T-helper 17 cell (primary cell): Measurements from ENCODE around the gene B4GALT3. TPM values are rescaled to one million over a fixed set of nuclear protein-coding genes. Genes with fewer than 3 reads are reported as not detected.

Source experiments
- ATAC-seq: fragments of 150-1000 bp; cut with Tn5 transposase; 2 replicates; pipeline ENCODE4 v1.10.0; 2021; ENCODE audit warnings: mild to moderate bottlenecking, moderate library complexity
- DNase-seq, 3 donors: peaks; one replicate each; pipeline versions ENCODE4 v3.0.0 to v3.0.0-alpha.2; 2020 to 2021
- H3K9me3 ChIP-seq: one replicate; pipeline ENCODE4 v1.7.0; 2013; ENCODE audit warnings: low read length, mild to moderate bottlenecking; ENCODE audit not compliant: control insufficient read depth, poor library complexity, severe bottlenecking
- H3K27ac Mint-ChIP-seq: one replicate; pipeline ENCODE4 v1.8.0; 2022; ENCODE audit warnings: mild to moderate bottlenecking, moderate library complexity, mixed read lengths
- H3K27me3 Mint-ChIP-seq: one replicate; pipeline ENCODE4 v1.8.0; 2022; ENCODE audit warnings: mixed read lengths
- H3K36me3 Mint-ChIP-seq: one replicate; pipeline ENCODE4 v1.8.0; 2022; ENCODE audit warnings: low read depth, mixed read lengths
- H3K4me1 Mint-ChIP-seq: one replicate; pipeline ENCODE4 v1.8.0; 2022; ENCODE audit warnings: mild to moderate bottlenecking, mixed read lengths
- H3K4me3 Mint-ChIP-seq: one replicate; pipeline ENCODE4 v1.8.0; 2022; ENCODE audit warnings: mild to moderate bottlenecking, moderate library complexity, mixed read lengths
- total RNA-seq, 4 donors: library from RNA in 2 of 4; stranded (reverse) in 2 of 4; gene quantifications; one replicate each; pipeline ENCODE4 v1.2.3 and lab custom pipeline; 2022 to 2026

Gene B4GALT3
- total RNA-seq, 2 donors from 2014 or later = 43.7 to 49.2 TPM

- H3K4me1 Mint-ChIP-seq = peaks cover 33% of the 10 kb centered on the region
- H3K36me3 Mint-ChIP-seq = peaks cover 3% of the 10 kb centered on the region
- no peak within 1 kb of the TSS for H3K4me3 Mint-ChIP-seq
These were observed 44.7 kb downstream of the B4GALT3 start, which contains the start of gene DEDD for GRCh38 chr1:161132410-161133219. DEDD (minus strand) TSS chr1:161132667; CDS start chr1:161124462, 8,205 bp downstream.

GRCh38 chr1:161131523-161132409 is 45.5 kb downstream of the B4GALT3 start:
- H3K9me3 ChIP-seq = no peaks in the 10 kb centered on the region
- DNase-seq (no peak), ATAC-seq (no peak)
- H3K4me3 Mint-ChIP-seq = no peak overlapping the region
- H3K27me3 Mint-ChIP-seq = no peaks in the 10 kb centered on the region
- peaks cover 3% of the 10 kb centered on the region for H3K36me3 Mint-ChIP-seq
- H3K4me1 Mint-ChIP-seq = peaks cover 38% of the 10 kb centered on the region
- H3K27ac Mint-ChIP-seq = no peak overlapping the region

More at GRCh38 chr1:161132410-161133219, 44.7 kb downstream of the B4GALT3 start, which contains the start of gene DEDD:
- H3K27me3 Mint-ChIP-seq = no peaks in the 10 kb centered on the region
- no peaks in the 10 kb centered on the region for H3K9me3 ChIP-seq
- peak; percentile 81 to 89 (median 86) for DNase-seq
- peak; percentile 97 for ATAC-seq
- H3K27ac Mint-ChIP-seq = no peak within 1 kb of the TSS

DNA sequence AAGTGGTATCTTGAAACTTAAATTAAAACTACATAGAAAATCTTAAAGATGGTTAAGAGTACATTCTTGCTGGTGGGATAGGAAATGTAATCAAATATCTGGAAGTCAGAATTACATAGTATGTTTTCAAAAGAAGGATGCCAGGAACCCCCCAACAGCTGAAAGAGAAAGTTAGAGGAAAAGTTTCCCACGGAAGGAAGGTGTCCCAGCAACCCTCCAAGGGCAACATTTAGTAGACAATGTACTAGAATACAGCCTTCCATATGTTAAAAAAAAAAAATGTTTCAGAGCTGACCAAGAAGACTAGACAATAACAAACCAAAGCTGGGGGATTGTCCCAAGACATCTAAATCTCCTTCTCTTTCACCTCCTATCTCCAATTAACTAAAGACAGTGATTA is 47.0 kb downstream of the B4GALT3 start:
- no peaks in the 10 kb centered on the region for H3K9me3 ChIP-seq
- Mint-ChIP-seq H3K36me3 (peaks cover 10% of the 10 kb centered on the region), H3K4me3 (peak overlapping the region; percentile 21), H3K27ac (no peak overlapping the region), H3K4me1 (peaks cover 50% of the 10 kb centered on the region), H3K27me3 (no peaks in the 10 kb centered on the region)
- DNase-seq = no peak
- ATAC-seq = no peak

- Mint-ChIP-seq H3K4me3 (peak overlapping the region; percentile 15), H3K36me3 (peaks cover 10% of the 10 kb centered on the region), H3K27me3 (no peaks in the 10 kb centered on the region), H3K4me1 (peaks cover 49% of the 10 kb centered on the region), H3K27ac (no peak overlapping the region)
- DNase-seq (no peak), ATAC-seq (no peak)
- H3K9me3 ChIP-seq = no peaks in the 10 kb centered on the region
These were observed 48.5 kb downstream of the B4GALT3 start for GRCh38 chr1:161128591-161129420.

GRCh38 chr1:161127649-161128048 is 49.7 kb downstream of the B4GALT3 start:
- Mint-ChIP-seq H3K4me3 (no peak overlapping the region), H3K4me1 (peaks cover 49% of the 10 kb centered on the region), H3K27me3 (no peaks in the 10 kb centered on the region), H3K27ac (peak overlapping the region; percentile 77), H3K36me3 (peaks cover 10% of the 10 kb centered on the region)
- ATAC-seq (no peak), DNase-seq (no peak)
- no peaks in the 10 kb centered on the region for H3K9me3 ChIP-seq

- peaks cover 8% of the 10 kb centered on the region for H3K36me3 Mint-ChIP-seq
- H3K27ac Mint-ChIP-seq = no peak overlapping the region
- no peaks in the 10 kb centered on the region for H3K9me3 ChIP-seq
- no peak overlapping the region for H3K4me3 Mint-ChIP-seq
- DNase-seq = no peak
- ATAC-seq = no peak
- H3K27me3 Mint-ChIP-seq = no peaks in the 10 kb centered on the region
- H3K4me1 Mint-ChIP-seq = peaks cover 41% of the 10 kb centered on the region
These were observed 54.3 kb downstream of the B4GALT3 start for GRCh38 chr1:161122967-161123366.

DNA sequence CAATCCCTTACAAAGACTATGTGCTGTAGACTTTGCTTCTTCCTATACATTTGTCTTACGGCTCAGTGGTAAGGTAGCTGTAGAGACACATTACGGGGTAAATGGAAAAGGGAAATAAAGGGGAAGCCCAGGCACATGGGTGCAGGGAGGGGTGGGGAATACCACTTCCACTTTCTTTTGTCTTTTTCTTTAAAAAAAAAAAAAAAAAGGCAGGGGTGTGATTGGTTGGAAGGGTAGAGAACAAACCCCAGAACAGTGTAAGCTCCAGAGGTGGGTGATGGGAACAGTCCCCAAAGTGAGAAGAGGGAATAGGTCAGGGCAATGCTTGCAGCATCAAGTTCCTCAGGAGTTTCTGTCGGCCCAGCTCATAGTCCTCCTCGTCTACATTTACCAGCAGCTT is 55.5 kb downstream of the B4GALT3 start:
- DNase-seq = no peak
- peaks cover 37% of the 10 kb centered on the region for H3K4me1 Mint-ChIP-seq
- H3K27ac Mint-ChIP-seq = no peak overlapping the region

More for the DNA sequence above, 55.5 kb downstream of the B4GALT3 start:
- no peaks in the 10 kb centered on the region for H3K27me3 Mint-ChIP-seq
- no peak for ATAC-seq
- H3K9me3 ChIP-seq = no peaks in the 10 kb centered on the region
- no peak overlapping the region for H3K4me3 Mint-ChIP-seq
- H3K36me3 Mint-ChIP-seq = peaks cover 8% of the 10 kb centered on the region

Other genes starting within 250 kb of the B4GALT3 start
- not detected for gene ITLN2, start 222.7 kb downstream of the B4GALT3 start, total RNA-seq
- gene F11R, start 156.4 kb downstream of the B4GALT3 start, total RNA-seq = 10 to 100 TPM; 13.5 to 23.6 TPM
- gene TSTD1, start 138.5 kb downstream of the B4GALT3 start, total RNA-seq = 10 to 100 TPM; 45.5 to 45.7 TPM
- 10 to 100 TPM; 80.6 to 85.4 TPM for gene USF1, start 131.5 kb downstream of the B4GALT3 start, total RNA-seq
- gene ARHGAP30, start 107.6 kb downstream of the B4GALT3 start, total RNA-seq = 100 to 1,000 TPM; 156 to 189 TPM
- gene NECTIN4, start 87.9 kb downstream of the B4GALT3 start, total RNA-seq = not detected
- gene KLHDC9, start 79.1 kb downstream of the B4GALT3 start, total RNA-seq = under 1 TPM in 1 of 2 donors, not detected in 1; 0.57 TPM
- gene PFDN2, start 59.5 kb downstream of the B4GALT3 start, total RNA-seq = 10 to 100 TPM; 34.5 to 37.1 TPM
- gene NIT1, start 59.4 kb downstream of the B4GALT3 start, total RNA-seq = 10 to 100 TPM; 16.0 to 19.3 TPM
- 10 to 100 TPM; 32.9 to 40.0 TPM for gene DEDD, start 44.8 kb downstream of the B4GALT3 start, total RNA-seq
- 100 to 1,000 TPM; 152 to 154 TPM for gene UFC1, start 23.5 kb downstream of the B4GALT3 start, total RNA-seq
- 10 to 100 TPM; 35.9 to 37.0 TPM for gene USP21, start 18.0 kb downstream of the B4GALT3 start, total RNA-seq
- gene PPOX, start 11.1 kb downstream of the B4GALT3 start, total RNA-seq = 10 to 100 TPM; 40.4 to 43.7 TPM
- under 1 TPM; 0.31 to 0.77 TPM for gene ADAMTS4, start 21.5 kb upstream of the B4GALT3 start, total RNA-seq
- gene NDUFS2, start 24.9 kb upstream of the B4GALT3 start, total RNA-seq = 10 to 100 TPM; 57.1 to 58.5 TPM
- gene FCER1G, start 37.8 kb upstream of the B4GALT3 start, total RNA-seq = 10 to 100 TPM in 1 of 2 donors, 1 to 10 TPM in 1; 8.3 to 12.3 TPM
- gene APOA2, start 46.1 kb upstream of the B4GALT3 start, total RNA-seq = not detected
- gene TOMM40L, start 48.6 kb upstream of the B4GALT3 start, total RNA-seq = 1 to 10 TPM; 5.4 to 6.9 TPM
- gene NR1I3, start 60.7 kb upstream of the B4GALT3 start, total RNA-seq = not detected
- gene PCP4L1, start 81.2 kb upstream of the B4GALT3 start, total RNA-seq = not detected
- gene MPZ, start 132.5 kb upstream of the B4GALT3 start, total RNA-seq = 1 to 10 TPM; 2.3 to 2.9 TPM
- 10 to 100 TPM; 64.4 to 76.8 TPM for gene SDHC, start 136.9 kb upstream of the B4GALT3 start, total RNA-seq
- gene CFAP126, start 190.4 kb upstream of the B4GALT3 start, total RNA-seq = not detected